RPMI7951 (cell line): ENCODE results near the gene MLC1. TPM values are rescaled to one million over a fixed set of nuclear protein-coding genes. Genes with fewer than 3 reads are reported as not detected.
A peak's percentile ranks its signal among the peaks of the same experiment; 100 is the strongest.

ENCODE experiments used
- DNase-seq: peaks from one replicate; pipeline ENCODE4 v3.0.0-alpha.2; 2012; ENCODE audit warnings: low read depth
- total RNA-seq: library from RNA; depleted of rRNA; stranded (reverse); fragments of >200 nt; shearing (Covaris generic); gene quantifications from 2 replicates; pipeline ENCODE4 v1.2.3, GENCODE V29; 2014

The MLC1 gene
- total RNA-seq, 1 experiment from 2014 or later, result not detected

- DNase-seq, result no peak
Measured at GRCh38 chr22:50035976-50036724, 49.1 kb downstream of the MLC1 start.

GRCh38 chr22:50035131-50035881 lies 49.9 kb downstream of the MLC1 start:
- DNase-seq, result no peak

- DNase-seq, result no peak
Measured at GRCh38 chr22:50034126-50035081, 50.8 kb downstream of the MLC1 start.

- no peak for DNase-seq
Measured at GRCh38 chr22:50032941-50033601, 52.2 kb downstream of the MLC1 start.

- DNase-seq, result no peak
Measured at GRCh38 chr22:50032109-50032871, 52.9 kb downstream of the MLC1 start.

- DNase-seq, result no peak
Measured at GRCh38 chr22:50031189-50032091, 53.8 kb downstream of the MLC1 start.

GRCh38 chr22:50030297-50031188 lies 54.7 kb downstream of the MLC1 start:
- peak; percentile 58 for DNase-seq

- DNase-seq, result peak; percentile 98
Measured at GRCh38 chr22:50027639-50028537, 57.3 kb downstream of the MLC1 start.

GRCh38 chr22:50025993-50026392 lies 59.2 kb downstream of the MLC1 start:
- no peak for DNase-seq

- DNase-seq, result no peak
Measured at GRCh38 chr22:50022171-50022819, 62.9 kb downstream of the MLC1 start.

GRCh38 chr22:50020606-50021005 lies 64.6 kb downstream of the MLC1 start:
- no peak for DNase-seq

GRCh38 chr22:50019316-50019715 lies 65.9 kb downstream of the MLC1 start:
- no peak for DNase-seq

- DNase-seq, result no peak
Measured at GRCh38 chr22:50018608-50019285, 66.5 kb downstream of the MLC1 start.

- no peak for DNase-seq
Measured at GRCh38 chr22:50017701-50018224, 67.5 kb downstream of the MLC1 start.

GRCh38 chr22:50016988-50017700 lies 68.1 kb downstream of the MLC1 start:
- no peak for DNase-seq
